ENCODE data around the gene ZBTB7C. TPM values are rescaled to one million over a fixed set of nuclear protein-coding genes. Genes with fewer than 3 reads are reported as not detected.

The ZBTB7C gene
- total RNA-seq, 1 donor from 2014 or later, result 2.7 TPM

GRCh38 chr18:48133671-48134251 lies 275.4 kb downstream of the ZBTB7C start:
- TF ChIP-seq, protein P1, sequence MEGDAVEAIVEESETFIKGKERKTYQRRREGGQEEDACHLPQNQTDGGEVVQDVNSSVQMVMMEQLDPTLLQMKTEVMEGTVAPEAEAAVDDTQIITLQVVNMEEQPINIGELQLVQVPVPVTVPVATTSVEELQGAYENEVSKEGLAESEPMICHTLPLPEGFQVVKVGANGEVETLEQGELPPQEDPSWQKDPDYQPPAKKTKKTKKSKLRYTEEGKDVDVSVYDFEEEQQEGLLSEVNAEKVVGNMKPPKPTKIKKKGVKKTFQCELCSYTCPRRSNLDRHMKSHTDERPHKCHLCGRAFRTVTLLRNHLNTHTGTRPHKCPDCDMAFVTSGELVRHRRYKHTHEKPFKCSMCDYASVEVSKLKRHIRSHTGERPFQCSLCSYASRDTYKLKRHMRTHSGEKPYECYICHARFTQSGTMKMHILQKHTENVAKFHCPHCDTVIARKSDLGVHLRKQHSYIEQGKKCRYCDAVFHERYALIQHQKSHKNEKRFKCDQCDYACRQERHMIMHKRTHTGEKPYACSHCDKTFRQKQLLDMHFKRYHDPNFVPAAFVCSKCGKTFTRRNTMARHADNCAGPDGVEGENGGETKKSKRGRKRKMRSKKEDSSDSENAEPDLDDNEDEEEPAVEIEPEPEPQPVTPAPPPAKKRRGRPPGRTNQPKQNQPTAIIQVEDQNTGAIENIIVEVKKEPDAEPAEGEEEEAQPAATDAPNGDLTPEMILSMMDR (IDR thresholded peaks at IDR 0.05; ENCODE audit: borderline replicate concordance), result no peak
- DNase-seq, result no peak
- intact Hi-C loops (cut with micrococcal nuclease), result no loop called here
- peaks cover 21% of the 10 kb centered on the region for H3K4me1 ChIP-seq
- no peaks in the 10 kb centered on the region for H3K36me3 ChIP-seq
- H3K27me3 ChIP-seq (ENCODE audit: low read depth), result peaks cover 15% of the 10 kb centered on the region
- H3K9me3 ChIP-seq (replicated peaks), result no peaks in the 10 kb centered on the region
- H3K27ac ChIP-seq (replicated peaks), result no peak overlapping the region
- no peak overlapping the region for H3K4me3 ChIP-seq

DNA sequence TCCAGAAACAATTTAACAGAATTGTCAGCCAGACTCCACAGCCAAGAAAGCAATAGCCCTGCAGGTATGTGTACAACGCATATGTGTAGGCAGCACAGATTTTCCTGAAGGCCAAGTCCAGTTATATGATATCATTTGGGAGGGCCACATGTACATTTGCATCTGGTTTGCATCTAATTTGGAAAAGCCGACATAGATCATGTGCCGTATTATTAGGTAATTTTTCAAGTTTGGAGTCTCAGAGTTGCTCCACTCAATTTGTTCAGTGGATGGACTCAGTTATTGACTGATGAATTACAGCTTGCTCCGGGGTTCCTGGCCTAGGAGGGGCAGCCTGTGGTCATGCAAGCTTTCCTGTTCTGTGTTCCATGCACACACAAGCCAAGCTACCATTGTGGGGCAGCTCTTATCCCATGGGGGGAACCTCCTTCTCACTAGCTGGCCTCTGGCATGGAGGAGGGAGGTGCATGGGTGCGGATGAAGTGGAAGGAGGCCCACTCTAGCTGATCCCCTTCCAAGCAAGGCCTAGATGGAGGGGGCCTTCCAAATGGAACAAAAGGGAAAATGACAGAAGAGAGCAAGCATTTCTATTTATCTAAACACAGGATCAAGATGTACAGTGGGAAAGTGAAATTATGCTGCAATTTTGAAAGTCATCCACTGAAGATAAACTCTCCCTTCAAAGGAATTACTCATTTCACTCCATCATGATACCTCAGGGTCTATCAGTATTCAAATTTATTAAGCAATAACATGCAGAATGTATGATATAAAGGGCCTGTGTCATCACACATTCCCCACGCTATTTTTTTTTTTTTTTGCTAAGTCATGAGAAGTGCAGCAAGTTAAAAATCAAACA lies 276.2 kb downstream of the ZBTB7C start:
- Histone ChIP-seq H3K27ac (replicated peaks) (no peak overlapping the region), H3K9me3 (replicated peaks) (no peaks in the 10 kb centered on the region), H3K4me1 (peaks cover 21% of the 10 kb centered on the region), H3K27me3 (ENCODE audit: low read depth) (peaks cover 15% of the 10 kb centered on the region), H3K4me3 (no peak overlapping the region), H3K36me3 (no peaks in the 10 kb centered on the region)
- DNase-seq, result no peak
- intact Hi-C loops (cut with micrococcal nuclease), result no loop called here
- TF ChIP-seq, protein P1 (IDR thresholded peaks at IDR 0.05; ENCODE audit: borderline replicate concordance), result no peak

DNA sequence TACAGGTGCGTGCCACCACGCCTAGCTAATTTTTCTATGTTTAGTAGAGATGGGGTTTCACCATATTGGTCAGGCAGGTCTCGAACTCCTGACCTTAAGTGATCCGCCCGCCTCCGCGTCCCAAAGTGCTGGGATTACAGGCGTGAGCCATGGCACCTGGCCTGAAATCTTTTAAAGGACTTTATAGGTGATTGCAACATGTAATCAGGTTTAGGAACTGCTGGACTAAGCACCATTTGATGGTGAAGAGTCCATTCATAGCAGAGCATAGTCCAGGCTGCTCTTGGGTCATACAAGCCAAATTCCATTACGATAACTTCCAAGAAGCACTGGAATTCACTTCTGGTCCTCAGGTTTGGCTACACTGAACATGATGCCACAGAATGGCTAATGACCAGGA lies 278.1 kb downstream of the ZBTB7C start:
- DNase-seq, result no peak
- intact Hi-C loops (cut with micrococcal nuclease), result no loop called here
- TF ChIP-seq, protein P1 (IDR thresholded peaks at IDR 0.05; ENCODE audit: borderline replicate concordance), result no peak
- H3K4me3 ChIP-seq, result no peak overlapping the region
- H3K9me3 ChIP-seq (replicated peaks), result no peaks in the 10 kb centered on the region
- H3K27ac ChIP-seq (replicated peaks), result no peak overlapping the region
- peaks cover 7% of the 10 kb centered on the region for H3K4me1 ChIP-seq
- no peaks in the 10 kb centered on the region for H3K36me3 ChIP-seq
- peaks cover 3% of the 10 kb centered on the region for H3K27me3 ChIP-seq (ENCODE audit: low read depth)

- H3K4me3 ChIP-seq, result no peak overlapping the region
- no peaks in the 10 kb centered on the region for H3K9me3 ChIP-seq (replicated peaks)
- H3K27me3 ChIP-seq (ENCODE audit: low read depth), result no peaks in the 10 kb centered on the region
- H3K27ac ChIP-seq (replicated peaks), result no peak overlapping the region
- H3K4me1 ChIP-seq, result peaks cover 6% of the 10 kb centered on the region
- no peaks in the 10 kb centered on the region for H3K36me3 ChIP-seq
- intact Hi-C loops (cut with micrococcal nuclease), result no loop called here
- DNase-seq, result no peak
- TF ChIP-seq, protein P1 (IDR thresholded peaks at IDR 0.05; ENCODE audit: borderline replicate concordance), result no peak
Measured at GRCh38 chr18:48129621-48130082, 279.5 kb downstream of the ZBTB7C start.

DNA sequence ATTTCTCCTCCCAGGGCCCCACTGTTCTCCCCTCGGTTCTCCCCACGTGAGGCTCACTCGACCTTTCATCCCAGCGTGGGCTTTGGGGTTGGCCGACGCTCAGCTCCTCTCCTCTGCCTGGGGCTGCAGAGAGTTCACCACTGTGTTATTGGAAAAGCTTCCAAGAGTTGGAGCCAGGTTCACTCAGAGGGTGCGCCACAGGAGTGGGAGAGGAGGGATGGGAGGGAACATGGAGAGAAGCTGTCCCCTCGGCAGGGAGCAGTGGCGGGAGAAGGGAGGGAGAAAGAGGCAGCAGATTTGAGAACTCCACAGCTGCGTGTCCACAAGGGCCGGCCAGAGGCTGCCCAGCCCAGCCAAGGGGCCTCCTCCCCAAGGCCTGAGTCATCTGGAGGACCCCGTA lies 281.6 kb downstream of the ZBTB7C start:
- TF ChIP-seq, protein P1 (IDR thresholded peaks at IDR 0.05; ENCODE audit: borderline replicate concordance), result no peak
- Histone ChIP-seq H3K27me3 (ENCODE audit: low read depth) (no peaks in the 10 kb centered on the region), H3K36me3 (no peaks in the 10 kb centered on the region), H3K4me1 (peaks cover 6% of the 10 kb centered on the region), H3K27ac (replicated peaks) (no peak overlapping the region), H3K4me3 (no peak overlapping the region), H3K9me3 (replicated peaks) (no peaks in the 10 kb centered on the region)
- DNase-seq, result no peak
- intact Hi-C loops (cut with micrococcal nuclease), result no loop called here

All from left ventricle myocardium inferior (tissue), 1 donor.